Stimulated activated CD8-positive, alpha-beta memory T cell treated with anti-CD3 and anti-CD28 coated beads, Interleukin-12 subunit alpha, Interleukin-12 subunit beta, amount 100 ng/mL, for 24 hours (primary cell): Measurements from ENCODE around the gene PTPRT.

Source experiments
- DNase-seq: peaks from one replicate; pipeline ENCODE4 v3.0.0-alpha.2; 2020; ENCODE audit errors: extremely low read depth

The PTPRT gene

DNA sequence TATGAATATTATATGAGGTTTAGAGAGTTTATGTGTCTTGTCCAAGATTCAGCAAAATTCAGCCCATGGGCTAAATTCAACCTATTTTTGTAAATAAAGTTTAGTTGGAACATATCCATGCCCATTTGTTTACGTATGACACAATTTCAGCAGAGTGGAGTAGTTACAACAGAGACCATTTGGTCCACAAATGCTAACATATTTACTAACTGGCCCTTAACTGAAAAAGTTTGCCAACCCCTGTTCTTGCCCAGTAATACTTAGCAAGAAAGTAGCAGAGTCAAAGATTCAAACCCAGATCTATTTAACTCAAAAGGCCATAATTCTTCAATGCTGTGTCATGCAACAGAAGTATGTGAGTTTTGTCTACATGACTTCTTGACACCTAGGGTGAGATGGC, 561.0 kb downstream of the PTPRT start:
- no peak for DNase-seq

DNA sequence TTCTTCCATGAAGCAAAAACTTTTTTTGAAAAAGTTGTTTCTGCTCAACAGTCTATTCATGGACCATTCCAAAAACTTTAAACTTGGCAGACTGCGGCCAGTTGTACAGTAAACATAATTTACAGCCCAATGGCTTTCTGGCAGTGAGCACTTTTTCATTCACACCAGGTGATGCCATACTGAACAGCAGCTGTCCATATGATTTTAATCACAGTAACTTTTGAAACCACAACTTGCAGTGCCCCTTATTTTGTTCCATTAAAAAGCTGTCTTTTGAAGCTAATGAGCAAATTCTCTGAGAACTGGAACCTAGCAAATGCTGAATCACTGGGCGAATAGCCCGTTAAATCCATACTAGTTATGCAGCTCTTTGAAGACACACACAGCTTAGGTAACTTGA, 576.6 kb downstream of the PTPRT start:
- no peak for DNase-seq

DNA sequence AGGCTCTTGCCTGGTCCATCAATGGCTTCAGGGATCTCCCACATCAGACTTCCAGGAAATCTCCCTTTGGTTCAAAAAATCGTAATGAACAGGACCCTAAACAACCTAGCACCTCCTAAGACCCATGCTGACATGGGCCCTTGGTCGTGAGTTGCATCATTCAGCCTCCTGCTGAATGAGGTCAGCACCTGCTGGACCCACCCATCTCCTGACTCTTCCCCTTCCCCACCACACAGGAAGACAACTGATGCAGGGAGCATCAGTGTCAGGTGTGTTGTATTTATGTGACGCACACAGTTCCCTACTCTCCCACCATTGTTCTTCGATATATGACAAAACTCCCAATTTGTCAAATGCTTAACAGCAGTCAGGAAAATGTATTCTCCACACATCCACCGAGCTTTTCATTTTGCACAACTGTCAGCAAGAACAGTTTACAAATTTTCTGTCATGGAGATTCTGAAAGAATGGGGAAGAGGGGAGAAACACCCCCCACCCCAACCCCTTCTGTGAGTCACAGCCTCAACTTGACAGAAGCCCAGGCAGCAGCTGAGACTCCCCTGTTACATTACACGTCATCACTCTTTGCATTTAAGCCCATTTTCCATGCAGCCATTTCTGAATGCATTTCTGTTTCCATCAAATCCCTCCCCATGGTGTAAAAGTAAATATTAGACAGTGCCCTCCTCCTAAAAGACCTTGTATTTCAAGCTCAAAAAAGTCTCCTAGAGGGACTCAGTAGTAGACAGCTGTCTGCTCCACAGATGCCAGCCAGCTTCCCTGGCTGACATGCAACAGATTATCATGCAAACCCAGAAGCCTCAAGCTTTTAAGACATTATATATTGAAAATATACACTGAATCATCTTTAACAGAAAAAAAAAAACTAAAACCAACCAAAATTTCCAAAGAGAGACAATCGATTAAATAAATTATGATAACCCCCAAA, 577.5 kb downstream of the PTPRT start:
- DNase-seq, result no peak

DNA sequence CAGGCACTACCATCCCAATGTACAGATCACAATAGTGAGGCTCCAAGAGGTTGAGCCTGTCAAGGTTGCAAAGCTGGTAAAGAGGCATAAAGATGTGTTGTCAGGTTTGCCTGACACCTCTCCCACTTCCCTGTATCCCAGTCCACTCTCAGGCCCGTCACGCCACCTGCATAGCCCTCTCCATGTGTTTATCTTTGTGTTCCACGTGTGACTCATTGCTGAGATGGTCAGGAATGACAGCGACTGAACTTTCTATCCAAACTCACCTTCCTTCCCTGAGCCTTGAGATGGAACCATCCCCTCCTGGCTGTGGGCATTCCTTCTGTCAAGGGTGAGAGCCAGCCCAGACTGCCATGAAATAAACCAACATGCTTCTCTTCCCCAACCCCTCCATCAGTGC, 578.3 kb downstream of the PTPRT start:
- DNase-seq, result no peak

DNA sequence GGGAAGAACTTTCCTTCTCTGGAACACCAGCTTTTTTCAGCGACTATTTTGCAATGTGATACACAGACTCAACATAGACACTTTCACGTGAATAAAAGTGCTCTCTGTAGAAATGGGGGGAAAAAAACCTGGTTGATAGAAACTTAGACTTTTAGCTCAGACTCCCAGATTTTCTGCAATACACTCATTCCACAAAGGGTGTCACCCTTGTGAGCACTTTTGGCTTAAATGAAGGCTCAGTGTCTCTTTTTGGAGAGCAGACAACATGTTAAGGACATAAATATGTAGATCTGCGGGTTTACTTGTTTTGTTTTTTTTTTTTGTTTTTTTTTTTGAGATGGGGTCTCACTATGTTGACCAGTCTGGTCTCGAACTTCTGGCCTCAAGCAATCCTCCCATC, 579.6 kb downstream of the PTPRT start:
- DNase-seq, result no peak

DNA sequence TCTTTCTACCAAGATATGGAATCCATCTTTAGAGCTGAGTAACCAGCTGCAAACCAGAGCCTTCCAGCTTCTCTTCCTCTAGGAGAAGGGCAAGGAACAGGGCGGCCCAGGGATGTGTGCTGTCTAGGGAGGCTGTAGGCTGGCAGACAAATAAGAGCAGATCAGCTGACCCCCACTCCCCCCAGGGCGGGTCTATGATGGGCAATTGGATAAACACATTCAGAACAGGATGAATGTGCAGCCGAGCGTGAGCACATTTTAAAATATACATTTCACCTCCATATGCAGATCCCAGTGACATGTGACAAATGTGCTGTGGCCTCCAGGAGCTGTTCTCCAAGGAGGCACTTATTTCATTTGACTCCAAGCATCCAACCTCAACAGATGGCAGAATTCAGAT, 580.1 kb downstream of the PTPRT start:
- DNase-seq, result no peak

DNA sequence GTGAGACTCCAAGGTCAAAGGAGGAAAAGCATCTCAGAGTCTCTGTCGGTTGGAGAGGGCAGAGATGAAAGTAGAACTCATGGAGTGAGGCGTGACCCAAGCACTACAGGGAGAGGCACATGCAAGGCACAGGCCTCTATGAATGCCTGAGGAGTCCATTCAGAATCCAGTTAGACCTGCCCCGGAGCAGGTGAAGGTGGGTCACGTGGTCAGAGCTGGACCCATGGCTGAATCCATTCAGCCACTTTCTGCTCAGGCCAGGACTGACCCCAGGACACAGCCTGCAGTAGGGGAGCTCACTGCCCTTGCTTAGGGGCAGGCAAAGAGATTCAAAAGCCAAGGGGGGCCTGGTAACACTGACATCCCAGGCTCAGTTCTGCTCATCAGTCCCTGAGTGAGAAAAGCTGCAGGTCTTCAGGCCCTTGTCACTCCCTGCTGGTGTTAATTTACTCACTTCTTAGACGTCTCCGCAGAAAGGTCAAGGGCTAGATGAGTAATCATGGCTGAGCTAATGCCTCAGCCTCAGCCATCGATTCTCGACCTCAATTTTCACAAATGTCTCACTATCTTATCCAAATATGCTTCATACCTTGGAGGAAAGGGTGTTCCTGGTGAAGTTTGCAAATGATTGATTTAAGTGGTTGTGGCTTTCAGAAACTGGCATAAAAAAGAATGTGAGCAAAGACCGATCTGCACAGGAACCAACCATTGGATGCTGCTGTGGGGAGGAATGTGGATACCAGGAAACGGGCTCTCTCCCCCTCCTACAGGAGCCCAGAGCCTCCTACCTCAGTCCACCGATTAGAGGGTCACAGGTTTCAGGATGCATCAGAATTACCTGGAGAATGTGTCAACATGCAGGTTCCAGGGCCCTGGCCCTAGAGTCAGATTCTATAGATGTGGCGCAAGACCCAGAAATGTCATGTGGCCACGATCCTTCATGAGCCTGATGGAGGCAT, 584.4 kb downstream of the PTPRT start:
- no peak for DNase-seq

DNA sequence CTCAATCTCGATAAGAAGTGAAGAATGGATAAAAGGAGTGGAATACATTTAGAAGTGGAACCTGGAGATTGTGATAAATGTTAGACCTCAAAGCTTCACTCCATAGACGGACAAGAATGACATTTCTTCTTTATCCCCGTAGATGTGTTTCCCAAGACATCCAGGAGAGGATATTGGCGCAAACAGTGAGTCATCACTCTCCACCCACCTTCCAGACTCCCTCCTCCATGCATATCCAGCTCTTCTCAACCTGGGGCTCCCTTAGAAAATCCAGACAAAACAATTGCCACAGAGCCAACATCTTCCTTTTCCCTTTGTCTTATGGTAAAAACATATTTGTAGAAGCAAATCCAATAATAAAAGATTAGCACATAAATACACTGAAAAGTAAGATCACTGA, 586.1 kb downstream of the PTPRT start:
- DNase-seq, result no peak

DNA sequence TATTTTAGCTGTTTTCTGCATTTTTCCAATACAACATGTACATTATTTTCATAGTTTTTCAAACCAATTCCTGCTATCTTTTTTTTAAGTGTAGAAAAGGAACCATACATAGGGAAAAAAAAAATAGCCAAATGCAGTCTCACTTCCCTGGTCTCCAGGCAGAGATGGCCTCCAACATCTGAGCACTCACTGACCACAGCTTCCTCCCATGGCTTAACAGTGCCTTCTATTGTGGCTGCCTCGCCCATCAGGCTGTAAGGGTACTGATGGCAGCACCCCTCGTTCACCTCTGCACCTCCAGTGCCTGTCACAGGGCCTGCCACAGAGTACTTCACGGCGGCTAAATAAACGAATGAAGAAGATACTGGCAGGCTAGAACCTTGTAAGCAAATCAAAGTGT, 591.1 kb downstream of the PTPRT start:
- DNase-seq, result no peak

DNA sequence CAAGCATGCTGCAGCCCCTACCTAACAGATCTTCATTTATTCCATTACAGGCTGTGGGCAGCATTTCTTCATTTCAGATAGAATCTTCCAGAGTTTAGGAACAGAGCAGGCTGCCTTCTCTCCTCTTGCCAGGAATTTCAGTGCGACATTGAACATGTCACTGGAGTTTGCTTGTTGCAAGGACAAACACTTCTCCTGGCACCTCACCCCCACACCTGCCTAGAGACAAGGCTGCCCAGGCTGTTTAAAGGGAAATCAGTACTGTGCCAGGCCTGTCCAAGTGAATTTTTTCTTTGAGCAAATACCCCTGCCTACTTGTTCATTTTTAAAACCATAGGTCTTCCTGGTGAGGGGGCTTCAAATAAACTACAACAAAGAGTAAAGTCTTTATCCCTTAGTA, 594.1 kb downstream of the PTPRT start:
- no peak for DNase-seq

DNA sequence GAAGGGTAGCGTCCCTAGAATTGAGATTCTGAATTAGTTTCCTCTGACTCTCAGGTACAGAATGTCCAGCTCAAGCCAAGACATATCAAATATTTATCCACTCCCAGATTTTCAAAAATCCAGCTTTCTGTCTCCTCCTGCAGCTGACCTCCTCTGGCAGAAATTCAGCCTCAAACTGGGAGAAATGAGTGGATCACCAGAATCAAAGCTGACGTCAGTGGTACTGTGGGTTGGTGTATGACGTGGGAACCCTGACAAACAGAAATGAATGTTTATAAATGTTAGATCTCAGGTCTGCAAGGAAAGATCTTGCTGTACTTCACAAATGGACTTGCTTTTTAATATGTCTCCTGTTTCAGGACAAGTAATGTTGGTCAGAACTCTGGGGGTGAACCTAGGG, 595.0 kb downstream of the PTPRT start:
- no peak for DNase-seq

DNA sequence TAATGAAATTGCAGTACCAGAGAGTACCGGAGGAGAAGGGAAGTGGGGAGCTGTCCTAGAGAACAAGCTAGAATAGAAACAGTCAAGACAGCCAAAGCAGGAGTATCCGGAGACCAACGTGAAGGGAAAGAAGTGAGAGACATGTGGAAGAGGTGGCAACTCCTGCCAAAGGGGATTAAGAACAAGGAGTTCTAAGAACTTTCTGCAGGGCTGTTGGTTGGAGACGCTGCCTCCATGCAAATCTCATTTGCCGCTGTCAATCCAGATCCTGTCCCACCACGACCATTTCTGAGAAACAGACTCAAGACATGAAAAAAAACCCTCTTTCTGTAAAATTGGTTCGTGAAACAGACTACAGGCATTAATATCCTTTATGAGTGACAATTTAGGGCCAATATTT, 595.7 kb downstream of the PTPRT start:
- DNase-seq, result no peak

DNA sequence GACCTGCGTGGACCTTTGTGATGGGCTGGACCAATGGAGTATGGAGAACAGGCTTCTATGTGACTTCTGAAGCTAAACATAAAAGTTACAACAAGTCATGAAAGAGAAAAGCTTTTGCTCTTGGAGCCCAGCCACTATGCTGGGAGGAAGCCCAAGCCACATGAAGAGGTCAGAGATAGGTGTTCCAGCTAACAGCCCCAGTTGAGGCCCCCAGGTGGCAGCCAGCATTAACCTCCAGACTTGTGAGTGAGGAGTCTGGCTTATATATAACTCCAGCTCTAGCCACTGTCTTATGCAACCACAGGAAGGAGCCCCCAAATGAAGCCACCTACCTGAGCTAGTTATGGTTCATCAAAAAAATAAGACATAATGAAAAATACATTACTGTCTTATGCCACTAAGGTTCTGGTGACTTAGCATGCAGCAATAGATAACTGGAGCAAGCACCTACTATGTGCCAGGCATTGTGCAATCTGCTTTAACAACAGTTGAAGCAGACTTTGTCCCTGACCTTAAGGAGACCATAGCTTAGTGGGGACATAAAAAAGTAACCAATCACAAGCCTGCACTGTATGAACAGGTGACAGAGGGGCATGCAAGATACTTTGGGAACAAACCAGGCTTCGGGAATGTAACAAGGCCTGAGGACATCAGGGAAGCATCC, 599.6 kb downstream of the PTPRT start:
- no peak for DNase-seq

DNA sequence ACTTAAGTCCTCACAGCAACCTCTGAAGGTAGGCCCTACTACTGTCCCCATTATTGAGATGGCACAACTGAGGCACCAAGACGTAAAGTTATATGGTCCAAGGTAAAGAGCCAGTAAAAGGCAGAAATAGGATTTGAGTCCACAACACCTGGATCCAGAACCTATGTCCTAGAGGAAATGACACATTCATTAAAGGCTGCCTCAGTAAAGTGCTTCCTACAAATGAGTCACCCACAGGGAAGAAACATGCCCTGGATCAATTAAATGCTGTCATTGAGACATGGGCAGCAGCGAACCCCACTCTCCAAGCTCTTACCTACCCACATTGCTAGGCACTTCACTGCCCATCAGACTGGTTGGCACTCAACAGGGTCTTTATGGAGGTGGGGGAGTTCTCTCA, 600.9 kb downstream of the PTPRT start:
- no peak for DNase-seq

DNA sequence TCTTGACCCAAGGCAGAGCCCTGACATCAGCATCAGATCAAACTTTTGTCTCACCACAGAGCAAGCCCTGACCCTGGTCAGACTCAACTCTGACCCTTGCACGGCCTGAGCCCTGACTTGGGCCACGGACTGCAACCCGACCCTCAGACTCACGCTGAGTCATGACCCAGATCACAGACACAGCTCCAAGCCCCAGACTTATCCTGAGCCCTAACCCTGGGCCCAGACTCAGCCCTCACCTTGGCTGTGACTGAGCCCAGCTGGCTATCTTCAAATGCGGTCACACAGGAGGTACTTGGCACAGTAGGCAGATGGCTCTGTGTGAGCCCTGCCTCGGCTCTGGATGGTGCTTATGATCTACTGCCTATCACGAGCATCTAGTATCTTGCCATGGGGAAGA, 602.3 kb downstream of the PTPRT start:
- no peak for DNase-seq

DNA sequence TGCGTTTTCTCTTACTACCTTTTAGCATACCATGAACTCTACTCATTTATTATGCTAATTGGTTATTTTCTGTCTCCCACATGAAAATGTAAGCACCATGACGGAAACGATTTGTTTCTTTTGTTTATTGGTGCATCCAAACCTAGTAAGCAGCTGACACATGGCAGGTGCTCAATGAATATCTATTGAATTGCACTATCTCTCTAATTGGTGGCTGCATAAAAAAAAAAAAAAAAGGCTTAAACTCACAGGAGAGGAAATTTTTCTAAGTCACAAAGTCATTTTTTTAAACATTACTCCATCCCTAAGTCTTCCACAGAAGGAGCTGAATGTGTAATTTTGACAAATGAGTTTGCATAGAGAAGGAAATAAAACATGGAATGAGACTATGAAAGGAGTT, 608.4 kb downstream of the PTPRT start:
- DNase-seq, result no peak

DNA sequence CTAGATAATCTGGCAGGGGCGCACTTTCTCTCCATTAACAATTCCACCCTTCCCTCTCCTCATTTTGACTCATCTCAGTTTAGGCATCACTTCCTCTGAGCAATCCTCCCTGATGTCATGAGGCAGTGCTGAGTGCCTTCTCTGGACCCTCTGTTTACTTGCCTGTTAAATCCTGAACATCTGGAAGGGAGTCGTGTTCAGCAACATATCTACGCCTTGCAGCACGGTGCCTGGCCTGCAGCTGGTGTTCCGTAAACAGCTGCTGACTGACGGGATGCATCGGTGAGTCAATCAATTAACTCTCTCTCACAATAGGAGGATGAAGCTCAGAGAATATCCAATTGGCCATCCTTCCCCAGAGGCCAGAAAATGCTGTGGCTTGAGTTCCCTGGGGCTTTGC, 613.5 kb downstream of the PTPRT start:
- DNase-seq, result no peak

DNA sequence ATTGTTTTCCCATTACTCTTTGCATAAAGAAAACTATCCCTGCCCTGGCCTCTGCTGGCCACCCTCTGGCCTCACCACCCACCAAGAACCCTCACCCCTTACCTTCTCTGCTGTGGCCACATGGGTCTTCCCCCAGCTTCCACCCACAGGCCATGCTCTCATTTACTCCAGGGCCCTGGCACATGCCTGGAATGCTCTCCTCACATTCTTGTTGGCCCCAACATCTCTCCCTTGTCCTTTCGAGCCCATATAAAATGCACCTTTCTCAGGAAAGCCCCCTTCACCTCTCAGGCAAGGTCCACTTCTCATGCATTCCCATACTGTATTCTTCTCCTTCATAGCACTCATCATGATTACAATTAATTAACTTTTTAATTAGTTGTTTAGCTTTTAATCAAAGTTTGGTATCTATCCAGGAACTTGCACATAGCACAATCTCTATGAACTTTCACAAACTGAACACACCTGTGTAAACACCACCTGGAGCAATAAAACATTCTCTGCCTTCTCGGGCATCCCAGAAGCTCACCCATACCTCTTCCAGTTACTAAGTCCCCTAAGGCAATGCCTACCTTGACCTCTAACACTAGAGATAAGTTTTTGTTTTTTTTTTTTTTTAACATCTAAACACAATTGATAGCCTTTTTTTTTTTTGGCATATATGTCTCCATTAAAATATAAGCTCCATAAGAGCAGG, 617.2 kb downstream of the PTPRT start:
- DNase-seq, result no peak

DNA sequence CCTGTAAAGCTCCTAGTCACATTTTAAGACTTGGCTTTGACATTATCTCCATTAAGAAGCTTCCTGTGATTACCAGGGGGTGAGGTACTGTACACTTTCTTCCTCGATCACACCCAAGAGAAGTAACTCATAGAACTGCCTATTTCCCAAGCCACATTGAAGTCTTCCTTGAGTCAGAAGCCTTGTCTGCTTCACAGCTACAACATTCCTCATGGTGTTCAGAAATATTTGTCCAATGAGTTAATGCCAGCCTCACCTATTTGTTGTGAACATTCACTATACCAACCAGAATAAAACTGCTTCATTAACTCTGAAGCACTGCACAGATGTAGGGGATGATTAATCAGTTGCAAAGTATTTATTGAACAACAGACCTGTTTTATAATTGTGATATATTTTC, 622.3 kb downstream of the PTPRT start:
- no peak for DNase-seq

DNA sequence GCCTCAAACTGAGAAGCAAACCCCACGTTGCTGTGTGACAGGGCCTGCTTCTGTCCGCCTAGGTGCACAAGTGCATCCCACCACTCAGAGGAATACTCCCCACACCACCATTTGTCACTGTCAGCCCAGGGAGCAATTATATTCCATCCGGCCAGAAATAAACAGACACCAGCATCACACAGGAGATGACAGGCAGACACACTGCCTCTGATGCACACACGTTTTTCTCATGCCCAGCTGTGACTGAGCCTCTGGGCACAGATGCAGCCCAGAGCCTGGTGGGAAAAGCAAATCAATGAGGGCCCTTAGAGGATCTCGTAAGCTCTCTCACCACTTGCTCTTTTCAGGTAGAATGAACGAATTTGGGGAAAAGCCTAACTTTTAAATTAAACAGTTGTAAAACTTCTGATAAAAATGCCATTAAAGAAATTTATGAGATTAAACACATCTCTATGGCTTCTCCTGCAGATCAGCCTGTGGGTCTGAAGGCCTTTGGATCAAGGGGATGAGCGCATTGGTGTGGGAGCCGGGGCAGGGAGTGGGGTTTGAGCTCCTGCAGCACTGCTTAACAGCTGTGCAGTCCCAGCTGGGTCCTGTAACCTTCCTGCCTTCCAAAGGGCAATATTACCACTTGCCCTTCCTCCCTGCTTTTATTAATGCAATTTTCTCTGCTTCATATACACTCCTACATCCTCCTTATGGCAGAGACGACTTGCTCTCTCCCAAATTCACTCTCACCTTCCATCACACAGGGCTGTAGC, 624.3 kb downstream of the PTPRT start:
- DNase-seq, result no peak

DNA sequence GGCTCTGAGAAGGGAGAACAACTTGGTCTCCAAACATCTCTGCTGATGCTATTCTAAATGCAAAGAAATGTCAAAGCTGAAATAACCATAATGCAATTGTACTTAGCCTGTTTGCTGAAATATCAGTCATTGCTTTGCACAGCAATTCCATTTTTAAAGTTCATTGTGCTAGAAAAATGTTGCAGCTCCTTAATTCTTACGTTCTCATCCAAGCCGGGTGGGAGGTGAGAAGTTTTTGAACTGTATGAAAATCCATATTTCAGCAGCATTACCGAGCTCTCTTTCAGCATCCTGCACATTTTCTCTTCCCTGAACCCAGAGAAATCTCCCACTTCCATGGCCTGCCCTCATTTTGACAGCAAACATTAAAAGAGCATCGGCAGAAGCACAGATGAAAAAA, 630.0 kb downstream of the PTPRT start:
- no peak for DNase-seq
